ENCODE data around the gene SH3BP5L. TPM values are rescaled to one million over a fixed set of nuclear protein-coding genes. Genes with fewer than 3 reads are reported as not detected.
"Not testable (repeated sequence)": the region's sequence is repeated elsewhere in the genome, so short reads cannot be mapped to it uniquely, and the experiment has no call there.

Gene SH3BP5L
- total and polyA plus RNA-seq, 8 donors, result 6.1 to 15.8 (median 8.7) TPM

- 80 to 82% methylated on average over 6 of the region's 6 CpGs for WGBS, 2 donors
- ATAC-seq (no peak), FAIRE-seq (no peak), DNase-seq (no peak)
- peaks cover 0 to 3% (median 0%) of the 10 kb centered on the region in 4 donors for H3K27me3 ChIP-seq
- H3K4me1 ChIP-seq, result no peaks in the 10 kb centered on the region
- H3K36me3 ChIP-seq, result no peaks in the 10 kb centered on the region
- H3K9me3 ChIP-seq, result no peaks in the 10 kb centered on the region
- intact Hi-C loops (cut with DNase I), result no loop called here
- H3K4me3 ChIP-seq, result no peak overlapping the region
- no peak for TF ChIP-seq CTCF (IDR thresholded peaks at IDR 0.05)
- no peak overlapping the region for H3K27ac ChIP-seq
Observed at GRCh38 chr1:248802454-248802853, 23.3 kb downstream of the SH3BP5L start.

- Histone ChIP-seq H3K36me3 (no peaks in the 10 kb centered on the region), H3K27me3 (peaks cover 0 to 3% (median 0%) of the 10 kb centered on the region in 4 donors), H3K4me3 (no peak overlapping the region), H3K27ac (no peak overlapping the region), H3K9me3 (no peaks in the 10 kb centered on the region), H3K4me1 (no peaks in the 10 kb centered on the region)
- no peak for FAIRE-seq
- intact Hi-C loops (cut with DNase I), result no loop called here
- no peak for TF ChIP-seq CTCF (IDR thresholded peaks at IDR 0.05)
- no peak for DNase-seq
- WGBS, 2 donors, result 36 to 44% methylated on average over 3 of the region's 3 CpGs
- ATAC-seq, result no peak
Observed at GRCh38 chr1:248800459-248800858, 25.3 kb downstream of the SH3BP5L start.

- DNase-seq (no peak), FAIRE-seq (no peak), ATAC-seq (no peak)
- WGBS, 2 donors, result 69 to 79% methylated on average over 3 of the region's 3 CpGs
- no peak for TF ChIP-seq CTCF (IDR thresholded peaks at IDR 0.05)
- no peaks in the 10 kb centered on the region for H3K36me3 ChIP-seq
- H3K9me3 ChIP-seq, result no peaks in the 10 kb centered on the region
- H3K27ac ChIP-seq, result no peak overlapping the region
- H3K27me3 ChIP-seq, result peaks cover 0 to 3% (median 0%) of the 10 kb centered on the region in 4 donors
- intact Hi-C loops (cut with DNase I), result no loop called here
- H3K4me1 ChIP-seq, result no peaks in the 10 kb centered on the region
- no peak overlapping the region for H3K4me3 ChIP-seq
Observed at GRCh38 chr1:248798791-248799190, 26.9 kb downstream of the SH3BP5L start.

GRCh38 chr1:248794663-248795062 is 31.1 kb downstream of the SH3BP5L start:
- H3K36me3 ChIP-seq; H3K9me3 ChIP-seq; DNase-seq; H3K4me3 ChIP-seq; intact Hi-C loops (cut with DNase I); H3K27me3 ChIP-seq; H3K4me1 ChIP-seq; FAIRE-seq; H3K27ac ChIP-seq; ATAC-seq: not testable (repeated sequence)
- WGBS, 2 donors, result 89 to 90% methylated on average over 5 of the region's 5 CpGs

- Histone ChIP-seq H3K36me3 (no peaks in the 10 kb centered on the region), H3K9me3 (no peaks in the 10 kb centered on the region), H3K27ac (no peak overlapping the region), H3K4me1 (no peaks in the 10 kb centered on the region), H3K4me3 (no peak overlapping the region), H3K27me3 (no peaks in the 10 kb centered on the region)
- intact Hi-C loops (cut with DNase I), result no loop called here
- ATAC-seq, result no peak
- FAIRE-seq, result no peak
- no peak for DNase-seq
- no peak for TF ChIP-seq CTCF (IDR thresholded peaks at IDR 0.05)
Observed at GRCh38 chr1:248793592-248793991, 32.1 kb downstream of the SH3BP5L start.

GRCh38 chr1:248792342-248792741 is 33.4 kb downstream of the SH3BP5L start:
- no peak overlapping the region for H3K4me3 ChIP-seq
- H3K27me3 ChIP-seq, result no peaks in the 10 kb centered on the region
- no peaks in the 10 kb centered on the region for H3K36me3 ChIP-seq
- no peaks in the 10 kb centered on the region for H3K4me1 ChIP-seq
- no peaks in the 10 kb centered on the region for H3K9me3 ChIP-seq
- WGBS, 2 donors, result 42 to 51% methylated on average over 5 of the region's 5 CpGs
- DNase-seq, result no peak
- FAIRE-seq, result no peak
- TF ChIP-seq CTCF (IDR thresholded peaks at IDR 0.05), result no peak
- intact Hi-C loops (cut with DNase I), result no loop called here
- no peak for ATAC-seq
- no peak overlapping the region for H3K27ac ChIP-seq
